Anterior cingulate cortex (tissue), 58 donors: ENCODE measurements around the gene KEAP1.

Experiments
- DNase-seq, 58 donors: peaks; one replicate each; lab custom pipeline; 2025; lab: John Stamatoyannopoulos, UW

KEAP1 gene

GRCh38 chr19:10452726-10453618 lies 50.2 kb downstream of the KEAP1 start:
- DNase-seq: peak in 23 of 58 donors; percentile 2 to 63 (median 25)

DNA sequence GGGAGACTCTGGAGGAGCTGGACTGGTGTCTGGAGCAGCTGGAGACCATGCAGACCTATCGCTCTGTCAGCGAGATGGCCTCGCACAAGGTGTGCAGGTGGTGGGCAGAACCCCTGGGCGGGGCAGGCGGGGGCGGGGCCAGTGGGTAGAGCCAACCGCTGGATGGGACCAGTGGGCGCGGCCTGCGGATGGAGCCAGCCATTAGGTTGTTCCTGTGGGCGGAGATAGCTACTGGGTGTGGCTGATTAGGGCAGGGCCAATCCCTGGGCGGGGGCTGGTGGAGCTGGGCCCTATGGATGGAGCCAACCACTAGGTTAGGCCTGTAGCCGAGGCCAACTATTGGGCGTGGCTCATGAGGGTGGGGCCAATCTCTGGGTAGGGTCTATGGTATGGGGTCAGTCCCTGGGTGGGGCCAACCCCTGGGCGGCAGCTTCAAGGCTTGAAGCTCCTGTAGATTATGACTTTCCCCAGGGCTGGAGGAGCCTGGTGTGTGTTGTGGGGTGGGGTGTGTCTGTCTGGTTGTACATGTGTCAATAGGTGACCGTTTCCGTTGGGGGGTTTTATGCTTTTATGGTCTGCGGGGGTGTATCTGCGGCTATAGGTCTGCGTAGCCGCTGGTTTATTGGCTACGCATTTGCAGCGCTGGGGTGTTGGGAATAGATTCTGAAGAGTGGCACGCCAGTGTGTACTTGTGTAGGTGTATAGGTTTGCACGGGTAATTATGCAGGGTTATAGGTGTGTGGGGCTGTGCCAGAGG lies 52.1 kb downstream of the KEAP1 start:
- DNase-seq: no peak

DNA sequence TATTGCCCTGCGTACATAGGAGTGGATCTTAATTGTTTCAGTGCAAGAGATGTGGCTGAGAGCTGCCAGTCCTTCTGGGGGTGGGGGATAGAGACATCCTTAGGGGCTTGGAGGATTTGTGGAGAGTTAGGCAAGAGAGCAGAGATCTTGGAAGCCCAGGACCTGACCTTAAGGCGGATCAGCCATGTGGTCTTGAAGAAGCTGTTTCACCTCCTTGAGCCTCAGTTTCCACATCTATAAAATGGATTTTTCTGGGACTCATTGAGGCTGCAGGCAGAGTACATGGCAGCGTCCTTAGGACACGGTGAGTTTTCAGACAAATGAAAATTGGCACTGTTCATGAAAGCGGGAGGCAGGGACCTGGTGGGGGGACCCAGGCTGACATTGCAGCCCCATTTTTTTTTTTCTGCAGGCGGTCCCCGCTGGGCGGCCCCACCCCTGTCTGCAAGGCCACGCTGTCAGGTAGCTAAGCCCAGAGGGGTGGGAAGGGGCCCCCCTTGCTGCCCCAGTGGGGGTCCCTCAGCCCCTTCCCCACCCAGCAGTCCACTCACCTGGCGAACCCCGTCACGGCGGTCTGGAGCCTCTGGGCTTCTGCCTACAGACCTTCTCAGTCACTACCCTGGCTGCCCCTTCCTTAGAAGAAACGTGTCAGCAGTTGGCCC lies 52.8 kb downstream of the KEAP1 start:
- DNase-seq: no peak

GRCh38 chr19:10449037-10449436 lies 54.1 kb downstream of the KEAP1 start:
- no peak for DNase-seq

- no peak for DNase-seq
These were observed 60.5 kb downstream of the KEAP1 start for GRCh38 chr19:10442698-10443097.

DNA sequence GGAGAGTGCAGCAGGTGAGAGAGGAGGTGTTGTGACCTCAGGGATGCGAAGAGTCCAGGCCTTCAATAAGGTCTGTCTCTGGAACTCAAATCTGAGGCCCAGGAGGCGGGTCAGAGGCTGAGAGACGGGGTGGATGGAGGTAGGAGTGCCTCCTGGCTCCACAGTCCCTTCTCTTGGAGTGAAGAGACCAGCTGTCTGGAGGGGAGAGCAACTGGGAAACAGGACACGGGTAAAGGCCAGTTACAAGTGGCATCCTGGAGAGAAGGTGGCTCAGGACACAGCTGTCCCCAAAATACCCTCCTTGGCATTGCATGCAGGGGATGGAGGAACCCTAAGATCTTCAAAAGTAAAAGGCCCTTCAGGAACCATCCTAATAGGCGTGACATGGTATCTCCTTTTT lies 63.6 kb downstream of the KEAP1 start:
- no peak for DNase-seq
